HepG2 (cell line): ENCODE results near the gene LILRB5. TPM values are rescaled to one million over a fixed set of nuclear protein-coding genes. Genes with fewer than 3 reads are reported as not detected.

Experiments used
- ATAC-seq: fragments of 200-7000 bp; cut with Tn5 transposase; 3 replicates; pipeline ENCODE4 v1.9.1; 2020; ENCODE audit warnings: mild to moderate bottlenecking, moderate library complexity
- BruUV-seq: library from RNA; stranded (reverse); fragments of 400-500 nt; replicated peaks from 2 replicates; lab custom pipeline; 2021; lab: Mats Ljungman, UMichigan
- CTCF ChIA-PET: fragments of 300-600 bp; formaldehyde crosslinking; extraction: SDS; loops from one replicate; lab custom pipeline; 2021; ENCODE audit warnings: low total read pairs, inconsistent platforms, low intra/inter-chr PET ratio; lab: Yijun Ruan, JAX
- POLR2A ChIA-PET: fragments of 350-600 bp; sonication (Branson Sonifier 250); formaldehyde crosslinking; loops from one replicate; lab custom pipeline; 2020; ENCODE audit warnings: antibody characterized with exemption, inconsistent platforms; lab: Yijun Ruan, JAX
- DNase-seq: peaks from one replicate; pipeline ENCODE4 v3.0.0-alpha.2; 2015; ENCODE audit warnings: low spot score
- FAIRE-seq: peaks from 3 replicates; lab custom pipeline; 2011; peaks lifted over from hg19 to GRCh38; lab: Jason Lieb, UNC
- H2AFZ ChIP-seq: one replicate; pipeline ENCODE4 v1.6.1; 2011; ENCODE audit warnings: low read length, inconsistent platforms
- H3K27ac ChIP-seq: fragments of 300-600 bp; 3 replicates; pipeline ENCODE4 v1.8.0; 2011; ENCODE audit warnings: mixed run types, mild to moderate bottlenecking, mixed read lengths, low read length, inconsistent platforms; ENCODE audit not compliant: insufficient read depth; ENCODE audit errors: extremely low read length
- H3K27me3 ChIP-seq, 2 experiments: fragments of 200-600 bp in 1 of 2; 2 replicates in 1 of 2; 3 replicates in 1 of 2; pipeline versions ENCODE4 v1.6.0 to v1.8.0; 2011; ENCODE audit warnings: low read length in 2 of 2, mild to moderate bottlenecking in 2 of 2, moderate library complexity in 2 of 2, inconsistent platforms in 1 of 2; ENCODE audit not compliant: insufficient read depth in 2 of 2, control insufficient read depth in 1 of 2
- H3K36me3 ChIP-seq, 2 experiments: fragments of 200-600 bp in 1 of 2; replicated peaks in 1 of 2; 2 replicates in 1 of 2; 3 replicates in 1 of 2; pipeline versions ENCODE4 v1.5.1 to v1.8.0; 2011; ENCODE audit warnings: low read length in 2 of 2, inconsistent platforms in 1 of 2; ENCODE audit not compliant: insufficient read depth in 2 of 2, control insufficient read depth in 1 of 2
- H3K4me1 ChIP-seq: 2 replicates; pipeline ENCODE4 v1.5.1; 2012; ENCODE audit warnings: low read length, inconsistent platforms; ENCODE audit not compliant: insufficient read depth
- H3K4me2 ChIP-seq: 2 replicates; pipeline ENCODE4 v1.6.0; 2011; ENCODE audit warnings: low read depth, low read length, inconsistent platforms
- H3K4me3 ChIP-seq, 3 experiments: fragments of 200-600 bp in 1 of 3; sonication (generic), shearing (Covaris generic) in 1 of 3; replicated peaks in 1 of 3; 2 replicates each; pipeline ENCODE4 v1.5.1; 2011 to 2016; ENCODE audit warnings: low read length in 3 of 3, inconsistent platforms in 2 of 3, low read depth in 2 of 3, mild to moderate bottlenecking in 2 of 3, control low read depth in 1 of 3, mixed read lengths in 1 of 3; ENCODE audit not compliant: insufficient read depth in 1 of 3
- H3K79me2 ChIP-seq: one replicate; pipeline ENCODE4 v1.6.1; 2011; ENCODE audit warnings: low read length, inconsistent platforms; ENCODE audit not compliant: insufficient read depth
- H3K9ac ChIP-seq: 2 replicates; pipeline ENCODE4 v1.6.0; 2011; ENCODE audit warnings: mild to moderate bottlenecking, low read depth, low read length, inconsistent platforms; ENCODE audit not compliant: insufficient read depth
- H3K9me3 ChIP-seq: 2 replicates; pipeline ENCODE4 v1.5.1; 2012; ENCODE audit warnings: mild to moderate bottlenecking, low read length
- H4K20me1 ChIP-seq: 2 replicates; pipeline ENCODE4 v1.6.0; 2011; ENCODE audit warnings: inconsistent platforms, mild to moderate bottlenecking, low read length, moderate library complexity; ENCODE audit not compliant: insufficient read depth
- BRCA1 ChIP-seq: sonication (generic); formaldehyde crosslinking; IDR thresholded peaks from 2 replicates; pipeline ENCODE4 v1.4.0; 2020; ENCODE audit warnings: missing genetic modification reagents
- ELF1 ChIP-seq: sonication (generic); formaldehyde crosslinking; IDR thresholded peaks from 2 replicates; pipeline ENCODE4 v1.4.0; 2020; ENCODE audit warnings: missing genetic modification reagents
- ETV5 ChIP-seq: IDR thresholded peaks from 2 replicates; pipeline ENCODE4 v1.6.1; 2018; ENCODE audit warnings: missing biosample characterization, missing genetic modification reagents, inconsistent platforms, borderline replicate concordance
- JUND ChIP-seq: sonication (generic); formaldehyde crosslinking; IDR thresholded peaks from 2 replicates; pipeline ENCODE4 v1.8.0; 2022; ENCODE audit warnings: mild to moderate bottlenecking, missing genetic modification reagents
- STAG1 ChIP-seq: sonication (generic); formaldehyde crosslinking; IDR thresholded peaks from 2 replicates; pipeline ENCODE4 v1.4.0; 2020; ENCODE audit warnings: missing genetic modification reagents
- ZNF17 ChIP-seq: sonication (generic); formaldehyde crosslinking; IDR thresholded peaks from 2 replicates; pipeline ENCODE4 v1.5.0; 2020; ENCODE audit warnings: mild to moderate bottlenecking, missing genetic modification reagents
- ZNF326 ChIP-seq: sonication (generic); formaldehyde crosslinking; IDR thresholded peaks from 2 replicates; pipeline ENCODE4 v1.4.0; 2020; ENCODE audit warnings: missing genetic modification reagents, borderline replicate concordance
- ZNF383 ChIP-seq: sonication (generic); formaldehyde crosslinking; IDR thresholded peaks from 2 replicates; pipeline ENCODE4 v1.4.0; 2020; ENCODE audit warnings: missing genetic modification reagents, mild to moderate bottlenecking, borderline replicate concordance
- ZNF782 ChIP-seq: sonication (generic); formaldehyde crosslinking; IDR thresholded peaks from 2 replicates; pipeline ENCODE4 v1.4.0; 2020; ENCODE audit warnings: missing genetic modification reagents, mild to moderate bottlenecking, borderline replicate concordance
- ZNF879 ChIP-seq: sonication (generic); formaldehyde crosslinking; IDR thresholded peaks from 2 replicates; pipeline ENCODE4 v1.8.1; 2023; ENCODE audit warnings: missing genetic modification reagents
- WGBS: methylation state at CpG from one replicate; pipeline ENCODE4 v1.1.6; 2017; ENCODE audit warnings: low lambda C conversion rate; 5-methylcytosine and 5-hydroxymethylcytosine counted together
- in situ Hi-C: cut with HindIII; loops from 2 replicates; pipeline ENCODE4 v1.10.0; 2017; ENCODE audit warnings: low pct_unique_long_range_greater_than_20kb; ENCODE audit not compliant: extremely low pct_ligation_motif_present
- intact Hi-C: fragments of 100-400 bp; cut with micrococcal nuclease; formaldehyde crosslinking; loops from one replicate; pipeline ENCODE4 v1.10.0; 2022; ENCODE audit not compliant: unreplicated experiment
- polyA plus RNA-seq, 8 experiments: library from polyadenylated mRNA; depleted of rRNA in 3 of 8; stranded (reverse) in 7 of 8; unstranded in 1 of 8; fragments of >200 nt; fragmentation: Illumina TruSeq in 4 of 8; extraction: Trizol in 4 of 8; gene quantifications; 2 replicates each; pipeline versions ENCODE4 v1.2.1 to v1.2.3, GENCODE V29; 2011 to 2016; ENCODE audit warnings: low read depth in 4 of 8, missing spikeins in 1 of 8, mixed read lengths in 1 of 8; ENCODE audit not compliant: insufficient read depth in 1 of 8
- total RNA-seq, 5 experiments: library from RNA; depleted of rRNA; stranded (reverse); fragments of >200 nt; fragmentation: Illumina TruSeq; extraction: Trizol; gene quantifications; 2 replicates each; pipeline ENCODE4 v1.2.3, GENCODE V29; 2016; ENCODE audit warnings: low read depth in 1 of 5

Gene LILRB5
- total and polyA plus RNA-seq, 2 of the 13 experiments (the other 11 are each of a cell fraction or from before 2014, with no cell fraction given) = not detected

DNA sequence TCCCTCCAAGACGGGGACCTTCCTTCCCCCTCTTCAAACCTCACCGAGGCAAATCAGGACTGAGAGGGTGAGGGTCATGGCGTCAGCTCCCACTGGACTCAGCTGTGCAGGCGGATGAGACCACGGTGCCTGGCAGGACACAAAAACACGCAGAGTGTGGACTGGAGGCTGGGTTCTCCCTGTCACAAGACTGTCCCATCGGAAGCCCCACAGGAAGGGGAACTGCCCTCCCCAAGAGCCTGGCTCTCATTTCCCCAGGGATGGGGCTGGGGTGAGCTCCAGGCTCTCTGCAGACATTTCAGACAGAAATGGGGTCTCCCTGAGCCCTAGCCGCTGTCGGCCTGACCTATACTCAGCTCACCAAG lies at the start of gene LILRB5 (continued):
- TF ChIP-seq ZNF17 (CRISPR knock-in tag) (no peak), ZNF326 (no peak), ELF1 (CRISPR knock-in tag) (no peak)

DNA sequence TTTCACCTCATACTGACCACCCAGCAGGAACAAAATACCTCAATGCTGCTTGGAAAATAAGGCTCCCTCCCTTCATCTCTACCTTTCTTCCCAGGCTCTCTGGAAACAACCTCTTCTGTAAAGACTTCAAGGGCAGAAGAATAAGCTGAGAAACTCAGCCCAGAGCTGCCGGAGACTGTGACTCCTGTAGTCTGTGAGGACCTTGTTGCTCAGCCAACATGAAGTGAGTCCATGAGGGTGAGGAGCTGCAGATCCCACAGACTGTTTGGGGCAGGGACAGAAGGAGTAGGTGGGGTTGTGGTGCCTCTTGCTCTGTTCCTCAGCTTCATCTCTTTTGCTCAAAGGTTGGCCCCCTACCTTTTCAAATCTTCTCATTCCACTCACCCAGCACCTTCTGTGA lies 48.1 kb upstream of the LILRB5 start:
- Histone ChIP-seq H3K79me2 (no peaks in the 10 kb centered on the region), H3K27ac (no peak overlapping the region)
- intact Hi-C loops = no loop called here
- ATAC-seq = no peak
- TF ChIP-seq BRCA1 (CRISPR knock-in tag) = no peak
- TF ChIP-seq ZNF782 (CRISPR knock-in tag) = no peak
- TF ChIP-seq, all 625 proteins: peak for 0
- in situ Hi-C loops = no loop called here
- Histone ChIP-seq H3K9ac (no peak overlapping the region), H2AFZ (no peak overlapping the region), H3K27me3 (peaks cover 0 to 4% of the 10 kb centered on the region in 2 experiments; a peak in 2 of 5 replicates), H4K20me1 (no peaks in the 10 kb centered on the region), H3K4me2 (no peak overlapping the region), H3K4me1 (no peaks in the 10 kb centered on the region), H3K9me3 (no peaks in the 10 kb centered on the region), H3K36me3 (no peaks in the 10 kb centered on the region), H3K4me3 (no peak overlapping the region)
- no TSS peak for BruUV-seq
- ChIA-PET CTCF (no interaction called here), POLR2A (no interaction called here)
- FAIRE-seq (no peak), DNase-seq (no peak)
- WGBS = 8% methylated on average over 1 of the region's 1 CpG

DNA sequence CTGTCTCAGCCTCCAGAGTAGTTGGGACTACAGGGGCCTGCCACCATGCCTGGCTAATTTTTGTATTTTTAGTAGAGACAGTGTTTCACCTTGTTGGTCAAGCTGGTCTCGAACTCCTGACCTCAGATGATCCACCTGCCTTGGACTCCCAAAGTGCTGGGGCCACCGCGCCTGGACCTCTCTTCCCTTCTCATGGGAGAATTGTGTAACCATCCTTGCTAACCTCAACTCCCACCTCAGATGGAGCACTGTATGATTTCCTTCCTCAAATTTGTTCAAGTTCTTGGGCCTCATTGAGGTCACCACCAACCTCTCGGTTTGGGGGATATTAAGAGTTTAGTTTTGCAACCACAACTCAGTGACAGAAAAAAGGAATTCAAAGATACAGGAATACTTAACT lies 45.2 kb upstream of the LILRB5 start:
- Histone ChIP-seq H3K27me3 (peaks cover 0 to 22% of the 10 kb centered on the region in 2 experiments; a peak in 3 of 5 replicates), H3K27ac (no peak overlapping the region), H3K9me3 (no peaks in the 10 kb centered on the region), H3K79me2 (no peaks in the 10 kb centered on the region)
- in situ Hi-C loops = no loop called here
- no TSS peak for BruUV-seq
- WGBS = 43% methylated on average over 4 of the region's 4 CpGs
- DNase-seq = no peak
- TF ChIP-seq STAG1 (CRISPR knock-in tag) = no peak
- no peak for TF ChIP-seq ZNF879 (CRISPR knock-in tag)
- TF ChIP-seq ZNF383 (CRISPR knock-in tag) = no peak
- TF ChIP-seq JUND (CRISPR knock-in tag) = no peak
- TF ChIP-seq ETV5 = no peak
- TF ChIP-seq, all 625 proteins: peak for 0
- Histone ChIP-seq H3K36me3 (no peaks in the 10 kb centered on the region), H3K4me2 (no peak overlapping the region), H3K9ac (no peak overlapping the region), H2AFZ (no peak overlapping the region), H4K20me1 (no peaks in the 10 kb centered on the region), H3K4me1 (no peaks in the 10 kb centered on the region), H3K4me3 (no peak overlapping the region)
- FAIRE-seq = no peak
- no peak for ATAC-seq
- POLR2A ChIA-PET = no interaction called here
- intact Hi-C loops = no loop called here
- CTCF ChIA-PET = no interaction called here
